Naive thymus-derived CD4-positive, alpha-beta T cell (primary cell): ENCODE results near the gene CCNH. TPM values are rescaled to one million over a fixed set of nuclear protein-coding genes. Genes with fewer than 3 reads are reported as not detected.

Experiments used
- ATAC-seq: fragments of 150-1000 bp; cut with Tn5 transposase; 2 replicates; pipeline ENCODE4 v1.10.0; 2021; ENCODE audit warnings: mild to moderate bottlenecking, moderate library complexity
- CTCF ChIA-PET: fragments of 350-600 bp; sonication (Branson Sonifier 250); formaldehyde crosslinking; loops from one replicate; lab custom pipeline; 2021; ENCODE audit warnings: antibody characterized with exemption; lab: Charles Lee
- POLR2A ChIA-PET: fragments of 350-600 bp; sonication (Branson Sonifier 250); formaldehyde crosslinking; loops from one replicate; lab custom pipeline; 2021; ENCODE audit warnings: antibody characterized with exemption, inconsistent platforms; lab: Charles Lee
- DNase-seq, 9 donors: peaks; one replicate each; pipeline versions ENCODE4 v3.0.0 to v3.0.0-alpha.2; 2020 to 2022; ENCODE audit warnings: mixed read lengths in 1 of 9
- H3K27ac ChIP-seq: one replicate; pipeline ENCODE4 v1.7.0; 2013; ENCODE audit warnings: mild to moderate bottlenecking, low read depth, low read length, moderate library complexity
- H3K27me3 ChIP-seq, 2 donors: one replicate each; pipeline ENCODE4 v1.7.0; 2013; ENCODE audit warnings: low read length in 2 of 2, mild to moderate bottlenecking in 2 of 2, moderate library complexity in 2 of 2; ENCODE audit not compliant: control insufficient read depth in 2 of 2, insufficient read depth in 2 of 2
- H3K36me3 ChIP-seq, 3 experiments: 1 replicate in 2 of 3; 2 replicates in 1 of 3; pipeline ENCODE4 v1.7.0; 2013; ENCODE audit warnings: low read length in 3 of 3, mild to moderate bottlenecking in 3 of 3, moderate library complexity in 1 of 3; ENCODE audit not compliant: insufficient read depth in 3 of 3, control insufficient read depth in 2 of 3
- H3K4me1 ChIP-seq, 2 donors: one replicate each; pipeline ENCODE4 v1.7.0; 2013; ENCODE audit warnings: low read length in 2 of 2, mild to moderate bottlenecking in 2 of 2, moderate library complexity in 1 of 2; ENCODE audit not compliant: control insufficient read depth in 2 of 2, insufficient read depth in 2 of 2
- H3K4me3 ChIP-seq: 2 replicates; pipeline ENCODE4 v1.7.0; 2013; ENCODE audit warnings: mild to moderate bottlenecking, low read length
- H3K9me3 ChIP-seq, 3 experiments: 1 replicate in 2 of 3; 2 replicates in 1 of 3; pipeline ENCODE4 v1.7.0; 2013; ENCODE audit warnings: low read length in 3 of 3; ENCODE audit not compliant: control insufficient read depth in 2 of 3
- H3K27ac Mint-ChIP-seq, 9 donors: one replicate each; pipeline ENCODE4 v1.8.0; 2020 to 2022; ENCODE audit warnings: mixed read lengths in 9 of 9, mild to moderate bottlenecking in 8 of 9, moderate library complexity in 5 of 9, inconsistent platforms in 2 of 9
- H3K27me3 Mint-ChIP-seq, 5 donors: one replicate each; pipeline ENCODE4 v1.8.0; 2021 to 2022; ENCODE audit warnings: mixed read lengths in 5 of 5, mild to moderate bottlenecking in 1 of 5
- H3K36me3 Mint-ChIP-seq, 5 donors: one replicate each; pipeline ENCODE4 v1.8.0; 2020 to 2022; ENCODE audit warnings: mixed read lengths in 5 of 5, mild to moderate bottlenecking in 3 of 5, inconsistent platforms in 1 of 5
- H3K4me1 Mint-ChIP-seq, 7 donors: one replicate each; pipeline ENCODE4 v1.8.0; 2020 to 2022; ENCODE audit warnings: mixed read lengths in 7 of 7, mild to moderate bottlenecking in 3 of 7, inconsistent platforms in 1 of 7
- H3K4me3 Mint-ChIP-seq, 10 donors: one replicate each; pipeline ENCODE4 v1.8.0; 2020 to 2022; ENCODE audit warnings: mild to moderate bottlenecking in 10 of 10, mixed read lengths in 10 of 10, moderate library complexity in 6 of 10, inconsistent platforms in 2 of 10
- H3K9me3 Mint-ChIP-seq, 11 donors: one replicate each; pipeline ENCODE4 v1.8.0; 2020 to 2022; ENCODE audit warnings: mixed read lengths in 11 of 11, mild to moderate bottlenecking in 4 of 11, inconsistent platforms in 1 of 11, moderate library complexity in 1 of 11
- intact Hi-C, 2 donors: fragments of 100-400 bp; cut with micrococcal nuclease; formaldehyde crosslinking; loops; one replicate each; pipeline ENCODE4 v1.15.1; 2023
- polyA plus RNA-seq, 2 donors: library from polyadenylated mRNA; unstranded; fragments of 300-500 nt; fragmentation: Illumina TruSeq; gene quantifications; one replicate each; pipeline ENCODE4 v1.2.3, GENCODE V29; 2021
- total RNA-seq, 6 experiments: library from RNA in 5 of 6; stranded (reverse) in 5 of 6; gene quantifications; 1 replicate in 5 of 6; 2 replicates in 1 of 6; pipeline ENCODE4 v1.2.3 and lab custom pipeline; 2021 to 2026

Gene CCNH
- total and polyA plus RNA-seq, 7 experiments from 2014 or later: 55.7 to 239 (median 102) TPM

DNA sequence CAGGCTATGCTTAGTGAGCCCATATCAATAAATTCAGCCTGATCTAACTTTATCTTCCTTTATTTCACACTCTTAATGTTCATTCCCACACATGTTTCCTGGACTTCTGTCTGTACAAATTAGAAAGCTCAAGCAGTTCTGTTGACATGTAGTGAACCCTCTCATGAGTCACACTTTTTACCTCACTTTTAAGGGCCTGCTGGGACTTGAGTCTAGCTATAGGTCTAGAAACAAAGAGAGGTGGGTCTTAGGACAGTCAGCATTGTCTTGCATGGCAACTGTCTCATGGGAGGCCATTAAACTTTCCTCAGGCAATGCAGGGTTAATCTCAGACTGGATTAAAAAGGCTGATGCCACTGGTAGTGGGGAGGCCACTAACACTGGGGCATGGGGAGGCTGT, 8.6 kb upstream of the CCNH start:
- CTCF ChIA-PET: interaction anchor here (0.6 kb wide), 1 partner anchor 1114 kb away, joined by 3 read pairs; no protein-coding TSS in a partner anchor
- Mint-ChIP-seq H3K9me3 (peaks cover 0 to 5% (median 0%) of the 10 kb centered on the region in 11 donors), H3K27me3 (peaks cover 0 to 3% (median 0%) of the 10 kb centered on the region in 5 donors), H3K27ac (no peak overlapping the region), H3K4me3 (no peak overlapping the region), H3K4me1 (no peaks in the 10 kb centered on the region), H3K36me3 (no peaks in the 10 kb centered on the region)
- H3K9me3 ChIP-seq: no peaks in the 10 kb centered on the region
- no peak overlapping the region for H3K27ac ChIP-seq
- intact Hi-C loops: no loop called here
- H3K36me3 ChIP-seq: no peaks in the 10 kb centered on the region
- H3K4me3 ChIP-seq: no peak overlapping the region
- POLR2A ChIA-PET: no interaction called here
- ATAC-seq (no peak), DNase-seq (no peak)
- H3K4me1 ChIP-seq: no peaks in the 10 kb centered on the region
- H3K27me3 ChIP-seq: no peaks in the 10 kb centered on the region

DNA sequence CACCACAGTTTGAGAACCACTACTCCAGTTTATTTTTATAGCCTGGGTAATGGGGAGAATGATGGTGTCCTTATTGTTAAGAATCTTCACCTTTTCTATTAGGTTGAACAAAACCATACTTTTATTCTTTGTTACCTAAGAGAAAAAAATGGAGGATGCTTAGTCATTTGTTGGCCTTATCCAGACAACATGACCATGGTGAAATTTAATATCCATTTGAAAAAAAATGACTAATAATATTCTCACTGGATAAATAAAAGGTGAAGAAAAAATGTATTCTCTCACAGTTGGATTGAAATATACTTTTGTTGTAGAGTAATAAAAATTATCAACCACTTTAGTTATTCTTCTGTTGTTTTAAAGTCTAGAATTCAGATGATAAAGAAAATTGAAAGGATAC, 5.8 kb upstream of the CCNH start:
- Histone ChIP-seq H3K4me1 (no peaks in the 10 kb centered on the region), H3K4me3 (no peak overlapping the region), H3K27ac (no peak overlapping the region), H3K9me3 (no peaks in the 10 kb centered on the region), H3K36me3 (no peaks in the 10 kb centered on the region), H3K27me3 (no peaks in the 10 kb centered on the region)
- peaks cover 0 to 5% (median 0%) of the 10 kb centered on the region in 11 donors for H3K9me3 Mint-ChIP-seq
- H3K36me3 Mint-ChIP-seq: no peaks in the 10 kb centered on the region
- ChIA-PET CTCF (no interaction called here), POLR2A (interaction anchor here (0.6 kb wide), 1 partner anchor 322 kb away, joined by 3 read pairs; no protein-coding TSS in a partner anchor)
- peaks cover 0 to 13% (median 4%) of the 10 kb centered on the region in 7 donors for H3K4me1 Mint-ChIP-seq
- H3K4me3 Mint-ChIP-seq: no peak overlapping the region
- ATAC-seq (no peak), DNase-seq (no peak)
- H3K27ac Mint-ChIP-seq: no peak overlapping the region
- peaks cover 0 to 6% (median 0%) of the 10 kb centered on the region in 5 donors for H3K27me3 Mint-ChIP-seq
- intact Hi-C loops: no loop called here

DNA sequence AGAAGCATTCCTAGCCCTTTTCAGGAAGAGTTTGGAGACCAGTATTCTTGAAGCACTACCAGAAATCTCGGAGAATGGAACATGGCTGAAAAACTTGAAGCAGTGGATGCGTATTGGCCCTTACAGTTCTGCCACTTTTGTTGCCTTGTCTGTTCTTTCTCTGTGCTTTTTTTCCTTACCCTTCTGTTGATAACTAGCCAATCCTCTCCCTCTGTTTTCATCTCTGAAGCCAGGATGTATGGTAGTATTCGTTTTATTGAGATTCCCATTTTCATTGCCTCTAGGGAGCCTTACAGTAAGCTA, 564 bp upstream of the CCNH start:
- peaks cover 26 to 27% of the 10 kb centered on the region in 2 donors for H3K4me1 ChIP-seq
- POLR2A ChIA-PET: interaction anchor here (1.1 to 2.0 kb wide), 5 partner anchors 10 to 145 kb away, joined by 3 to 12 read pairs (median 5); partner anchors contain the start of gene RASA1
- intact Hi-C loops: loop anchor here (1.0 to 5.0 kb wide), 9 partner anchors 131 to 1279 kb away; partner anchors contain the start of gene TMEM161B (in 2 of the 2)

DNA sequence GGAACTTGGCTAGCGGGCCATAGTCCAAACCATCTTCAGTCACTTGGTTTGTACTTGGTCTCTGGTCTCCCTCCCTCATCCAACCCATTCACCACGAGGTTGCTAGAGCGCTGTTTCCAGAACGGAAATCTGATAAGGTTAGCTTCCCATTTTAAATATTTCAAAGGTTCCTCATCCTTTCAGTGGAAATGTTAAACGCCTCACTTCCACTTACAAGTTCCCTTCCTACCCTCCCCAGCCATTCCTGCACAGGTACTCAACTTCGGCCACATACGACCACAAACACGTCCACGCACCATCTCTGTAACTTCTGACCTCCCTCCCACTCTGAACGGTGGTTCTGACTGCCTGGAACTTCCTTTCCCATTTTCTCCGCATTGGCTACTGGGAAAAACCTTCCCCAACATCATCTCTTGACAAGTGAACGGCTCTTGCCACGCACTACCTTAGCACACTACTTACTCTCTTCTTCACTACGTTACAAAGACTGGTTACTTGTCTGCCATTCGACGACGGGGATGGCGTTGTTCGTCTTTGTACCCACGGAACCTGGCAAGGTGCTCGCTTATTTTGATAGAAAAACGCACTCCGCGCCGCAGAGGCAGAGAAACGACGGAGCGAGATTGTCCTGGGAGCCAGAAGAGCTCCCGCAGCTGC, 629 bp downstream of the CCNH start:
- peaks cover 8 to 34% (median 16%) of the 10 kb centered on the region in 5 donors for H3K36me3 Mint-ChIP-seq
- Histone ChIP-seq H3K4me1 (peaks cover 26 to 28% of the 10 kb centered on the region in 2 donors), H3K36me3 (peaks cover 3 to 36% (median 8%) of the 10 kb centered on the region in 3 experiments), H3K27ac (peak overlapping the region; percentile 99), H3K27me3 (no peaks in the 10 kb centered on the region), H3K4me3 (peak overlapping the region; percentile 88), H3K9me3 (no peaks in the 10 kb centered on the region)
- H3K4me1 Mint-ChIP-seq: peaks cover 30 to 69% (median 57%) of the 10 kb centered on the region in 7 donors
- ChIA-PET CTCF (interaction anchor here (1.4 kb wide), 1 partner anchor 12 kb away, joined by 4 read pairs; no protein-coding TSS in a partner anchor), POLR2A (interaction anchor here (0.6 to 2.0 kb wide), 11 partner anchors 9 to 794 kb away, joined by 3 to 12 read pairs (median 4); partner anchors contain the start of genes COX7C and RASA1)
- H3K9me3 Mint-ChIP-seq: no peaks in the 10 kb centered on the region
- ATAC-seq (peak; percentile 43), DNase-seq (peak in 4 of 9 donors; percentile 26 to 67 (median 52))
- intact Hi-C loops: loop anchor here (1.0 to 5.0 kb wide), 10 partner anchors 12 to 1280 kb away; partner anchors contain the start of genes COX7C (in 2 of the 2), RASA1 (in 1 of the 2) and TMEM161B (in 1 of the 2)
- H3K27ac Mint-ChIP-seq: peak overlapping the region; percentile 92 to 99 (median 98)
- H3K27me3 Mint-ChIP-seq: peaks cover 0 to 3% (median 0%) of the 10 kb centered on the region in 5 donors
- H3K4me3 Mint-ChIP-seq: peak overlapping the region; percentile 90 to 100 (median 95)

More for the DNA sequence above, 564 bp upstream of the CCNH start:
- CTCF ChIA-PET: interaction anchor here (0.7 to 1.1 kb wide), 2 partner anchors 14 to 145 kb away, joined by 3 to 7 read pairs; partner anchors contain the start of gene RASA1
- Histone ChIP-seq H3K27me3 (no peaks in the 10 kb centered on the region), H3K4me3 (peak overlapping the region; percentile 88), H3K27ac (peak overlapping the region; percentile 99), H3K36me3 (peaks cover 0 to 24% (median 0%) of the 10 kb centered on the region in 3 experiments), H3K9me3 (no peaks in the 10 kb centered on the region)
- H3K4me1 Mint-ChIP-seq: peaks cover 19 to 57% (median 45%) of the 10 kb centered on the region in 7 donors
- peaks cover 4 to 22% (median 8%) of the 10 kb centered on the region in 5 donors for H3K36me3 Mint-ChIP-seq
- ATAC-seq: no peak
- no peaks in the 10 kb centered on the region for H3K9me3 Mint-ChIP-seq
- no peak for DNase-seq
- H3K27me3 Mint-ChIP-seq: peaks cover 0 to 3% (median 0%) of the 10 kb centered on the region in 5 donors
- peak overlapping the region; percentile 92 to 99 (median 98) for H3K27ac Mint-ChIP-seq
- peak overlapping the region; percentile 90 to 100 (median 95) for H3K4me3 Mint-ChIP-seq

DNA sequence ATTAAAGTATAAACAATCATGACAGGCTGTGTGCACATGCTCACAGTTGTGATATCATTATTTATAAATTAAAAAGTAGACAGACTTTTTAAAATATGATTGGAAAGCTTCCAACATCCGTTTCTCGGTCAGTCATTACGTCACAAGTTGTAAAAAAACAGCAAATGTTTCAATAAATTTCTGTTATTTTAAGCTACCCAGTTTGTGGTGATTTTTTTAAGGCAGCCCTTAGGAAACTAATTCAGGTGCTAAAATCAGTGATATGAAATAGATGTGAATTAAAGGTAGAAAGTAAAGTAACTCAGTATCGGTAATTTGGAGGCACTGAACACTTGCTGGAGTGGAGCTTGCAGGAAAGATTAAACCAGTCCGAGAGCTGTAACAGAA, 1.2 kb downstream of the CCNH start:
- ChIA-PET CTCF (interaction anchor here (1.4 kb wide), 1 partner anchor 12 kb away, joined by 4 read pairs; no protein-coding TSS in a partner anchor), POLR2A (interaction anchor here (0.6 to 2.0 kb wide), 8 partner anchors 8 to 794 kb away, joined by 3 to 12 read pairs (median 4); partner anchors contain the start of genes COX7C and RASA1)
- peaks cover 3 to 41% (median 11%) of the 10 kb centered on the region in 3 experiments for H3K36me3 ChIP-seq
- Mint-ChIP-seq H3K36me3 (peaks cover 13 to 40% (median 22%) of the 10 kb centered on the region in 5 donors), H3K9me3 (no peaks in the 10 kb centered on the region), H3K27me3 (peaks cover 0 to 3% (median 0%) of the 10 kb centered on the region in 5 donors), H3K4me1 (peaks cover 34 to 75% (median 62%) of the 10 kb centered on the region in 7 donors), H3K4me3 (peak overlapping the region; percentile 90 to 100 (median 95)), H3K27ac (peak overlapping the region; percentile 92 to 99 (median 98))
- intact Hi-C loops: loop anchor here (5.0 kb wide), 5 partner anchors 129 to 1281 kb away; no protein-coding TSS in a partner anchor
- DNase-seq (peak in 2 of 9 donors; percentile 18 to 30), ATAC-seq (no peak)
- H3K4me3 ChIP-seq: peak overlapping the region; percentile 88
- H3K27me3 ChIP-seq: no peaks in the 10 kb centered on the region
- peaks cover 26 to 28% of the 10 kb centered on the region in 2 donors for H3K4me1 ChIP-seq
- H3K9me3 ChIP-seq: no peaks in the 10 kb centered on the region
- peak overlapping the region; percentile 99 for H3K27ac ChIP-seq

DNA sequence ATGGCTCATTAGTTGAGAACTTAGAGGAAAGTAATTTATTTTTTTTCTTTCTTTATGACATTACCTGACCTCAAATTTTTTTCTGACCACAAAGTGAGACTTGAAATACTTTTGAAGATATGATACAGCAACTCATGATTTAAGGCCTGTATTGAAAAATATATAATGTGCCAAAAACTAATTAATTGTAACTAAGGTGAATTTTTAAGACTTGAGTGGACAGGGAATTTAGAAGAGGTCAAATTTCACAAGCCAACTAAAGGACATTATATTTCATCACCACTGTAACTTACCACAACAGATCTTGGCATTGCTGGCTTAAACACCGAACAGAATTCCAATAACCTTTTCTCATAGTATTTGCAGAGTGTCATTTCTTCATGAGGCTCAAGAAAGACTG, 1.8 kb downstream of the CCNH start:
- H3K27me3 Mint-ChIP-seq: peaks cover 0 to 3% (median 0%) of the 10 kb centered on the region in 5 donors
- intact Hi-C loops: loop anchor here (5.0 kb wide), 5 partner anchors 129 to 1281 kb away; no protein-coding TSS in a partner anchor
- H3K4me3 Mint-ChIP-seq: peak overlapping the region; percentile 73 to 97 (median 85)
- Histone ChIP-seq H3K27me3 (no peaks in the 10 kb centered on the region), H3K4me1 (peaks cover 26 to 33% of the 10 kb centered on the region in 2 donors), H3K36me3 (peaks cover 3 to 47% (median 14%) of the 10 kb centered on the region in 3 experiments), H3K9me3 (no peaks in the 10 kb centered on the region), H3K27ac (peak overlapping the region; percentile 99), H3K4me3 (peak overlapping the region; percentile 88)
- DNase-seq: no peak
- ChIA-PET POLR2A (interaction anchor here (1.5 kb wide), 1 partner anchor 143 kb away, joined by 4 read pairs; the partner anchor contains the start of gene RASA1), CTCF (interaction anchor here (1.4 kb wide), 1 partner anchor 11 kb away, joined by 4 read pairs; no protein-coding TSS in a partner anchor)
- H3K36me3 Mint-ChIP-seq: peaks cover 14 to 45% (median 22%) of the 10 kb centered on the region in 5 donors
- H3K4me1 Mint-ChIP-seq: peaks cover 38 to 81% (median 69%) of the 10 kb centered on the region in 7 donors
- no peak for ATAC-seq
- peak overlapping the region; percentile 70 to 99 (median 83) for H3K27ac Mint-ChIP-seq
- peaks cover 0 to 1% (median 0%) of the 10 kb centered on the region in 11 donors for H3K9me3 Mint-ChIP-seq
